CD4-positive, alpha-beta memory T cell (primary cell): ENCODE results near the gene NUP210L. TPM values are rescaled to one million over a fixed set of nuclear protein-coding genes. Genes with fewer than 3 reads are reported as not detected.
"Not testable (repeated sequence)": the region's sequence is repeated elsewhere in the genome, so short reads cannot be mapped to it uniquely, and the experiment has no call there.

Experiments
- CTCF ChIA-PET: fragments of 350-600 bp; sonication (Branson Sonifier 250); formaldehyde crosslinking; loops from one replicate; lab custom pipeline; 2021; ENCODE audit warnings: inconsistent platforms; ENCODE audit not compliant: partially characterized antibody; lab: Charles Lee
- POLR2A ChIA-PET: fragments of 350-600 bp; sonication (Branson Sonifier 250); formaldehyde crosslinking; loops from one replicate; lab custom pipeline; 2021; ENCODE audit not compliant: partially characterized antibody; lab: Charles Lee
- DNase-seq, 5 donors: peaks; one replicate each; pipeline versions ENCODE4 v3.0.0 to v3.0.0-alpha.2; 2020 to 2022; ENCODE audit warnings: mixed read lengths in 1 of 5
- H3K27ac ChIP-seq: one replicate; pipeline ENCODE4 v1.7.0; 2013; ENCODE audit warnings: low read depth, low read length
- H3K27me3 ChIP-seq: 2 replicates; pipeline ENCODE4 v1.7.0; 2013; ENCODE audit warnings: mild to moderate bottlenecking, low read length, moderate library complexity; ENCODE audit not compliant: insufficient read depth
- H3K36me3 ChIP-seq: 2 replicates; pipeline ENCODE4 v1.7.0; 2013; ENCODE audit warnings: mild to moderate bottlenecking, low read length, moderate library complexity; ENCODE audit not compliant: insufficient read depth
- H3K4me1 ChIP-seq: 2 replicates; pipeline ENCODE4 v1.7.0; 2013; ENCODE audit warnings: mild to moderate bottlenecking, low read length, moderate library complexity; ENCODE audit not compliant: insufficient read depth
- H3K4me3 ChIP-seq, 2 donors: one replicate each; pipeline ENCODE4 v1.7.0; 2013; ENCODE audit warnings: low read length in 2 of 2, mild to moderate bottlenecking in 1 of 2
- H3K9me3 ChIP-seq, 2 donors: one replicate each; pipeline ENCODE4 v1.7.0; 2013; ENCODE audit warnings: low read length in 2 of 2, control low read depth in 1 of 2; ENCODE audit not compliant: control insufficient read depth in 1 of 2
- H3K27ac Mint-ChIP-seq, 7 donors: one replicate each; pipeline ENCODE4 v1.8.0; 2020 to 2021; ENCODE audit warnings: mixed read lengths in 7 of 7, mild to moderate bottlenecking in 6 of 7, inconsistent platforms in 3 of 7, moderate library complexity in 3 of 7
- H3K27me3 Mint-ChIP-seq, 2 donors: one replicate each; pipeline ENCODE4 v1.8.0; 2020 to 2021; ENCODE audit warnings: mixed read lengths in 2 of 2
- H3K36me3 Mint-ChIP-seq, 2 donors: one replicate each; pipeline ENCODE4 v1.8.0; 2020 to 2021; ENCODE audit warnings: mixed read lengths in 2 of 2, inconsistent platforms in 1 of 2, mild to moderate bottlenecking in 1 of 2
- H3K4me1 Mint-ChIP-seq, 4 donors: one replicate each; pipeline ENCODE4 v1.8.0; 2020 to 2021; ENCODE audit warnings: mixed read lengths in 4 of 4, mild to moderate bottlenecking in 1 of 4
- H3K4me3 Mint-ChIP-seq, 8 donors: one replicate each; pipeline ENCODE4 v1.8.0; 2020 to 2021; ENCODE audit warnings: mixed read lengths in 8 of 8, mild to moderate bottlenecking in 7 of 8, moderate library complexity in 6 of 8, inconsistent platforms in 3 of 8
- H3K9me3 Mint-ChIP-seq, 8 donors: one replicate each; pipeline ENCODE4 v1.8.0; 2020 to 2021; ENCODE audit warnings: mixed read lengths in 8 of 8, mild to moderate bottlenecking in 5 of 8, inconsistent platforms in 3 of 8, moderate library complexity in 1 of 8
- intact Hi-C: fragments of 100-400 bp; cut with micrococcal nuclease; formaldehyde crosslinking; loops from one replicate; pipeline ENCODE4 v1.15.1; 2023
- polyA plus RNA-seq, 2 donors: library from polyadenylated mRNA; unstranded; fragments of 300-500 nt; fragmentation: Illumina TruSeq; gene quantifications; one replicate each; pipeline ENCODE4 v1.2.3, GENCODE V29; 2021
- total RNA-seq, 2 experiments: library from RNA; stranded (reverse); gene quantifications; one replicate each; pipeline ENCODE4 v1.2.3, GENCODE V29; 2021

NUP210L gene
- total and polyA plus RNA-seq, 4 experiments from 2014 or later: 0.14 to 0.23 (median 0.19) TPM; not detected in 1

DNA sequence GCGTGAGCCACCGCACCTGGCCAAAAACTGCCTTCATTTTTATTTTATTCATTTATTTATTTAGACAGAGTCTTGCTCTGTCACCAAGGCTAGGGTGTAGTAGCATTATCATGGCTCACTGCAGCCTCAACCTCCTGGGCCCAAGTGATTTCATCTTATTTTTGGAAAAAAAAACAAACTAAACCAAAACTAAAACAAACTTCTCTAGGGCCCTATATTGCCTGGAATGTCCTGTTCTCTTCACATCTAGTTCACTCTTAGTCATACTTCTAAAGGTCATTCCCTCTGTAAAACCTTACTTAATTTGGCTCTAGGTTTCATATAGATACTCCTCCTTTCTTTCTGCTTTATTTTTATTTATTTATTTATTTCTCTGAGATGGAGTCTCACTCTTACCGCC, 148.7 kb downstream of the NUP210L start:
- intact Hi-C loops: no loop called here
- Mint-ChIP-seq H3K9me3 (no peaks in the 10 kb centered on the region), H3K4me1 (no peaks in the 10 kb centered on the region), H3K27ac (no peak overlapping the region), H3K27me3 (no peaks in the 10 kb centered on the region), H3K4me3 (no peak overlapping the region), H3K36me3 (no peaks in the 10 kb centered on the region)
- no peaks in the 10 kb centered on the region for H3K27me3 ChIP-seq
- H3K9me3 ChIP-seq: no peaks in the 10 kb centered on the region
- no peak overlapping the region for H3K27ac ChIP-seq
- no peak for DNase-seq
- ChIA-PET POLR2A (no interaction called here), CTCF (no interaction called here)
- no peaks in the 10 kb centered on the region for H3K4me1 ChIP-seq
- H3K4me3 ChIP-seq: no peak overlapping the region
- H3K36me3 ChIP-seq: no peaks in the 10 kb centered on the region

DNA sequence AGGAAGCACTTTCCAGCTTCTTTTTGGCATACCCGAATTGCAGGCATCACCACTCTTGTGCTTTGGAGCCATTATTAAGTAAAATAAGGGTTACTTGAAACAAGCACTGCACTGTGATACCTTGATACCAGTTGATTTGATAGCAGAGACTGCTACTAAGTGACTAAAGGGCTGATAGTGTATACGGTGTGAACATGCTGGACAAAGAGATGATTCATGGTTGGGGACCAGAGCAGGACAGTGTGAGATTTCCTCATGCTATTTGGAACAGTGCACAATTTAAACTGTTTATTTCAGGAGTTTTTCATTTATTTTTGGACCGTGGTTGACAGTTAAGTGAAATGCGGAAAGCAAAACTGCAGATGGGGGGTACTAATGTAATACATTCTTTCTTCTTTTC, 154.5 kb downstream of the NUP210L start:
- no peak overlapping the region for H3K27ac ChIP-seq
- H3K9me3 Mint-ChIP-seq: no peaks in the 10 kb centered on the region
- H3K4me1 ChIP-seq: no peaks in the 10 kb centered on the region
- H3K4me3 ChIP-seq: no peak overlapping the region
- no peak for DNase-seq
- intact Hi-C loops: no loop called here
- POLR2A ChIA-PET: interaction anchor here (3.3 kb wide), 1 partner anchor 9 kb away, joined by 17 read pairs; no protein-coding TSS in a partner anchor
- no peaks in the 10 kb centered on the region for H3K27me3 ChIP-seq
- H3K4me3 Mint-ChIP-seq: no peak overlapping the region
- no peak overlapping the region for H3K27ac Mint-ChIP-seq
- H3K36me3 ChIP-seq: no peaks in the 10 kb centered on the region
- CTCF ChIA-PET: interaction anchor here (1.9 kb wide), 1 partner anchor 14 kb away, joined by 4 read pairs; no protein-coding TSS in a partner anchor
- no peaks in the 10 kb centered on the region for H3K27me3 Mint-ChIP-seq
- peaks cover 4 to 5% of the 10 kb centered on the region in 2 donors for H3K36me3 Mint-ChIP-seq
- H3K4me1 Mint-ChIP-seq: peaks cover under 1 to 4% (median 2%) of the 10 kb centered on the region in 4 donors
- H3K9me3 ChIP-seq: no peaks in the 10 kb centered on the region

DNA sequence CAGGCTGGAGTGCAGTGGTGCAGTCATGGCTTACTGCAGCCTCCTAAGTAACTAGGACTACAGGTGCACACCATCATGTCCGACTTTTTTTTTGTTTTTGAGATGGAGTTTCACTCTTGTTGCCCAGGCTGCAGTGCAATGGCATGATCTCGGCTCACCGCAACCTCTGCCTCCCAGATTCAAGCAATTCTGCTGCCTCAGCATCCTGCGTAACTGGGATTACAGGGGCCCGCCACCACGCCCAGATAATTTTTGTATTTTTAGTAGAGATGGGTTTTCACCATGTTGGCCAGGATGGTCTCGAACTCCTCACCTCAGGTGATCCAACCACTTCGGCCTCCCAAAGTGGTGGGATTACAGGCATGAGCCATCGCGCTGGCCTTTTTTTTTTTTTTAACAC, 158.0 kb downstream of the NUP210L start:
- POLR2A ChIA-PET, H3K9me3 ChIP-seq, DNase-seq, intact Hi-C loops, H3K9me3 Mint-ChIP-seq, H3K4me3 ChIP-seq, H3K27me3 ChIP-seq, H3K4me3 Mint-ChIP-seq, H3K27me3 Mint-ChIP-seq, H3K27ac ChIP-seq, CTCF ChIA-PET: not testable (repeated sequence)
- H3K4me1 ChIP-seq: peaks cover 19% of the 10 kb centered on the region
- H3K27ac Mint-ChIP-seq: peak overlapping the region in 2 of 7 donors; percentile 52 to 70
- peaks cover 8 to 17% (median 12%) of the 10 kb centered on the region in 4 donors for H3K4me1 Mint-ChIP-seq
- peaks cover 20 to 28% of the 10 kb centered on the region in 2 donors for H3K36me3 Mint-ChIP-seq
- peaks cover 11% of the 10 kb centered on the region for H3K36me3 ChIP-seq

DNA sequence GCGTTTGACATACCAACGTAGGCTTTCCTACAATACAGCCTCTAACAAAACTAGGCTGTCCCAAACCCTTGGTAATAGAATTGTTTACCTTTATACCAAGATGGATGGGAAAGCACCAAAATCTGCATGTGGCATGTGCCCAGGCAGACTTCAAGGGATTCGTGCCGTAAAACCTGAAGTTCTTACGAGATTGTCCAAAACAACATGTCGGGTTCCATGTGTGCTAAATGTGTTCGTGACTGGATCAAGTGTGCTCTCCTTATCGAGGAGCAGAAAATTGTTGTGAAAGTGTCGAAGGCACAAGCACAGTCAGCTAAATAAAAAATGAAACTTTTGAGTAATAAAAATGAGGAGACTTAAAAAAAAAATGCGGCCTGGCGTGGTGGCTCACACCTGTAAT, 159.2 kb downstream of the NUP210L start:
- peaks cover 26% of the 10 kb centered on the region for H3K4me1 ChIP-seq
- H3K9me3 ChIP-seq: no peaks in the 10 kb centered on the region
- CTCF ChIA-PET: interaction anchor here (1.1 to 1.5 kb wide), 2 partner anchors 9 to 198 kb away, joined by 3 to 7 read pairs; partner anchors contain the start of gene RAB13
- Mint-ChIP-seq H3K4me1 (peaks cover 14 to 27% (median 20%) of the 10 kb centered on the region in 4 donors), H3K4me3 (peak overlapping the region in 1 of 8 donors; percentile 10), H3K27me3 (no peaks in the 10 kb centered on the region), H3K36me3 (peaks cover 29 to 39% of the 10 kb centered on the region in 2 donors), H3K9me3 (peaks cover 0 to 5% (median 0%) of the 10 kb centered on the region in 8 donors), H3K27ac (peak overlapping the region in 3 of 7 donors; percentile 43 to 65 (median 65))
- H3K27me3 ChIP-seq: no peaks in the 10 kb centered on the region
- intact Hi-C loops: no loop called here
- peaks cover 15% of the 10 kb centered on the region for H3K36me3 ChIP-seq
- no peak overlapping the region for H3K27ac ChIP-seq
- POLR2A ChIA-PET: interaction anchor here (1.6 to 1.9 kb wide), 2 partner anchors 18 to 73 kb away, joined by 6 to 7 read pairs; partner anchors contain the start of genes GATAD2B and JTB
- no peak for DNase-seq
- no peak overlapping the region for H3K4me3 ChIP-seq

DNA sequence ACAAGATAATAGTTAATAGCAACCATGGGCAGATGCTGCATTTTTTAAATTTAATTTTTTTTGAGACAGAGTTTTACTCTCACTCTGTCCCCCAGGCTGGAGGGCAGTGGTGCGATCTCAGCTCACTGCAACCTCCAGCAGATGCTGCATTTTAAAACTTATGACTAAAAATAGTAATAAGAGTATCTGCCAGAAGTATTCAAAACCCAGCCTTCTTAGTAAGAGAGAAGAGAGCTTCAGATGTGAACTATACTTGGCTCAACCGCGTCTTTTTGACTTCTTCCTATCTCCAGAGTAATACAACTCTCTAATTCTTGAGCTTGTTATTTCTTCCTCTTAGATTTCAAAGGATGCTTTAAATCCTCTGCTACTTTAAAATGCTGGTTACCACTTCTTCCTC, 159.7 kb downstream of the NUP210L start:
- Histone ChIP-seq H3K9me3 (no peaks in the 10 kb centered on the region), H3K4me3 (no peak overlapping the region), H3K27me3 (no peaks in the 10 kb centered on the region), H3K4me1 (peaks cover 29% of the 10 kb centered on the region), H3K36me3 (peaks cover 15% of the 10 kb centered on the region), H3K27ac (no peak overlapping the region)
- Mint-ChIP-seq H3K9me3 (peaks cover 0 to 6% (median 0%) of the 10 kb centered on the region in 8 donors), H3K4me1 (peaks cover 18 to 31% (median 24%) of the 10 kb centered on the region in 4 donors), H3K4me3 (peak overlapping the region in 1 of 8 donors; percentile 10), H3K36me3 (peaks cover 29 to 41% of the 10 kb centered on the region in 2 donors), H3K27ac (peak overlapping the region in 2 of 7 donors; percentile 53 to 65), H3K27me3 (no peaks in the 10 kb centered on the region)
- ChIA-PET CTCF (interaction anchor here (1.1 to 1.5 kb wide), 2 partner anchors 9 to 198 kb away, joined by 3 to 7 read pairs; partner anchors contain the start of gene RAB13), POLR2A (interaction anchor here (0.6 to 1.9 kb wide), 3 partner anchors 17 to 238 kb away, joined by 3 to 7 read pairs (median 6); partner anchors contain the start of genes GATAD2B and JTB)
- no peak for DNase-seq
- intact Hi-C loops: no loop called here

DNA sequence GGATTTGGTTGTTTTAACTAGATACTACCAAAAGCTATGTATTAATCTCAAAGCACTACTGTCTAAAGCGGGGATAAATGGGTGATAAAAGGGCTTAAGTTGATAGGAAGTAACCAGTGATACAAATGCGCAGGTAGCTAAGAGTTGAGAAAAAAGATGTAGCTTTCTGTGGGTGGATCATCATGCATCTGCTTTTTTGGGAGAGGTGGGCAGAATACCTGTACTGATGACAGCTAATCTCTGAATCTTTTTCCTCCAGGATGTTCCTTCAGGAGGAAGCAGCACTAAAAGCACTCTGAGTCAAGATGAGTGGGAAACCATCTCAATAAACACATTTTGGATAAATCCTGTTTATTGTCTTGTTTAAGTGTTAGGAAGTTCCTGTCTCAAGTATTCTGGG, 163.1 kb downstream of the NUP210L start:
- Mint-ChIP-seq H3K36me3 (peaks cover 29 to 41% of the 10 kb centered on the region in 2 donors), H3K27ac (peak overlapping the region; percentile 93 to 100 (median 100)), H3K4me3 (peak overlapping the region; percentile 94 to 99 (median 98)), H3K9me3 (peaks cover 0 to 6% (median 0%) of the 10 kb centered on the region in 8 donors), H3K4me1 (peaks cover 19 to 38% (median 29%) of the 10 kb centered on the region in 4 donors), H3K27me3 (no peaks in the 10 kb centered on the region)
- ChIA-PET CTCF (interaction anchor here (1.3 to 11.0 kb wide), 5 partner anchors 14 to 343 kb away, joined by 3 to 169 read pairs (median 6); partner anchors contain the start of genes CREB3L4, DENND4B and JTB), POLR2A (interaction anchor here (0.6 to 8.0 kb wide), 18 partner anchors 9 to 358 kb away, joined by 3 to 164 read pairs (median 21); partner anchors contain the start of genes CHTOP, CREB3L4, DENND4B and GATAD2B)
- peaks cover 15% of the 10 kb centered on the region for H3K36me3 ChIP-seq
- no peaks in the 10 kb centered on the region for H3K9me3 ChIP-seq
- DNase-seq: no peak
- no peaks in the 10 kb centered on the region for H3K27me3 ChIP-seq
- intact Hi-C loops: loop anchor here (2.0 kb wide), 2 partner anchors 191 to 359 kb away; no protein-coding TSS in a partner anchor
- peak overlapping the region; percentile 93 for H3K27ac ChIP-seq
- H3K4me3 ChIP-seq: peak overlapping the region in 1 of 2 donors; percentile 92
- H3K4me1 ChIP-seq: peaks cover 36% of the 10 kb centered on the region

DNA sequence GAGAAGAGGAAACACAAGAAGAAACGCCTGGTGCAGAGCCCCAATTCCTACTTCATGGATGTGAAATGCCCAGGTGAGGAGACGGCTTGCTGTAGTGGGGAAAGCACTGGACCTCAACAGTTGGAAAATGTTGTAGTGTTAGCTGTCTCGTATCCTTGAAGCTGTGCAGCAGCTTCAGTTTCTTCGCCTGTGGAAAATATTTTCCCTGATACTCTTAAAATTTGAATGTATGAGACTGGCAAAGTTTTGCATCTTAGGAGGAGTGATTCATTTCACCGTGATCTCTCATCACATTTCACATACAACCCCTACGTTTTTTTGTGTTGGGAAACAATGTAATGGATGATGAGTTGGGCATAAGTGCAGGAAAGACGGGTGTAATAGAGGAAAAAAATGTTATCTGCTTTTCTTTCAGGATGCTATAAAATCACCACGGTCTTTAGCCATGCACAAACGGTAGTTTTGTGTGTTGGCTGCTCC, 163.7 kb downstream of the NUP210L start:
- Mint-ChIP-seq H3K4me3 (peak overlapping the region; percentile 94 to 99 (median 98)), H3K4me1 (peaks cover 22 to 44% (median 33%) of the 10 kb centered on the region in 4 donors), H3K9me3 (peaks cover 0 to 6% (median 0%) of the 10 kb centered on the region in 8 donors), H3K36me3 (peaks cover 29 to 41% of the 10 kb centered on the region in 2 donors), H3K27me3 (peaks cover 2 to 3% of the 10 kb centered on the region in 2 donors), H3K27ac (peak overlapping the region; percentile 93 to 100 (median 100))
- DNase-seq: no peak
- Histone ChIP-seq H3K4me3 (peak overlapping the region; percentile 87 to 92), H3K27me3 (no peaks in the 10 kb centered on the region), H3K9me3 (no peaks in the 10 kb centered on the region), H3K4me1 (peaks cover 37% of the 10 kb centered on the region), H3K36me3 (peaks cover 15% of the 10 kb centered on the region), H3K27ac (peak overlapping the region; percentile 93)
- intact Hi-C loops: loop anchor here (2.0 kb wide), 2 partner anchors 192 to 358 kb away; no protein-coding TSS in a partner anchor
- POLR2A ChIA-PET: interaction anchor here (0.6 to 8.0 kb wide), 47 partner anchors 10 to 964 kb away, joined by 3 to 164 read pairs (median 6); partner anchors contain the start of genes CHTOP, CREB3L4, CRTC2 and DENND4B
- CTCF ChIA-PET: interaction anchor here (1.3 to 11.0 kb wide), 6 partner anchors 13 to 344 kb away, joined by 3 to 169 read pairs (median 5); partner anchors contain the start of genes CREB3L4, DENND4B and JTB
